GM12878 (cell line): ENCODE measurements around the gene RBMS3. TPM values are rescaled to one million over a fixed set of nuclear protein-coding genes. Genes with fewer than 3 reads are reported as not detected.

ENCODE experiments used
- ATAC-seq: fragments of 200-7000 bp; cut with Tn5 transposase; 3 replicates; pipeline ENCODE4 v1.9.1; 2020; ENCODE audit warnings: mild to moderate bottlenecking, moderate library complexity
- BruUV-seq: library from RNA; stranded (reverse); fragments of 400-500 nt; replicated peaks from 2 replicates; lab custom pipeline; 2021; lab: Mats Ljungman, UMichigan
- CTCF ChIA-PET: fragments of 300-600 bp; sonication (Branson Sonifier 250); formaldehyde crosslinking; extraction: SDS; loops from one replicate; lab custom pipeline; 2021; ENCODE audit warnings: inconsistent platforms; lab: Yijun Ruan, JAX
- POLR2A ChIA-PET: fragments of 350-600 bp; formaldehyde crosslinking; extraction: SDS; loops from one replicate; lab custom pipeline; 2021; ENCODE audit warnings: inconsistent platforms; lab: Charles Lee
- RAD21 ChIA-PET: fragments of 300-600 bp; sonication (Branson Sonifier 250); formaldehyde crosslinking; loops from one replicate; lab custom pipeline; 2023; ENCODE audit warnings: antibody characterized with exemption; ENCODE audit not compliant: unreplicated experiment; lab: Charles Lee
- SMC1A ChIA-PET: fragments of 300-600 bp; sonication (Branson Sonifier 250); formaldehyde crosslinking; loops from one replicate; lab custom pipeline; 2023; ENCODE audit not compliant: unreplicated experiment, uncharacterized antibody; lab: Charles Lee
- DNase-seq: peaks from one replicate; pipeline ENCODE4 v3.0.0-alpha.2; 2011; ENCODE audit warnings: low read depth, low spot score
- FAIRE-seq: peaks from 3 replicates; lab custom pipeline; 2011; peaks lifted over from hg19 to GRCh38; lab: Jason Lieb, UNC
- H2AFZ ChIP-seq: 2 replicates; pipeline ENCODE4 v1.6.0; 2011; ENCODE audit warnings: low read depth, low read length, control low read depth; ENCODE audit not compliant: control insufficient read depth
- H3K27ac ChIP-seq: 2 replicates; pipeline ENCODE4 v1.5.1; 2011; ENCODE audit warnings: control low read depth; ENCODE audit not compliant: control insufficient read depth, insufficient read depth
- H3K27me3 ChIP-seq, 2 experiments: replicated peaks in 1 of 2; 2 replicates each; pipeline versions ENCODE4 v1.6.0 to v1.6.1; 2011; ENCODE audit warnings: low read length in 1 of 2; ENCODE audit not compliant: control insufficient read depth in 2 of 2, insufficient read depth in 2 of 2
- H3K36me3 ChIP-seq, 2 experiments: 2 replicates each; pipeline ENCODE4 v1.5.1; 2011; ENCODE audit warnings: low read length in 1 of 2; ENCODE audit not compliant: control insufficient read depth in 2 of 2, insufficient read depth in 2 of 2
- H3K4me1 ChIP-seq: 2 replicates; pipeline ENCODE4 v1.6.1; 2011; ENCODE audit warnings: mild to moderate bottlenecking, low read length, moderate library complexity, mixed read lengths; ENCODE audit not compliant: control insufficient read depth, insufficient read depth
- H3K4me2 ChIP-seq: 2 replicates; pipeline ENCODE4 v1.6.0; 2011; ENCODE audit warnings: control low read depth; ENCODE audit not compliant: control insufficient read depth, insufficient read depth
- H3K4me3 ChIP-seq: fragments of 200-600 bp; sonication (generic); 2 replicates; pipeline ENCODE4 v1.5.1; 2016
- H3K79me2 ChIP-seq: 2 replicates; pipeline ENCODE4 v1.6.0; 2011; ENCODE audit warnings: low read length; ENCODE audit not compliant: control insufficient read depth, insufficient read depth
- H3K9ac ChIP-seq: 2 replicates; pipeline ENCODE4 v1.8.0; 2011; ENCODE audit warnings: low read length, control low read depth, mixed read lengths; ENCODE audit not compliant: control insufficient read depth, insufficient read depth
- H3K9me3 ChIP-seq: replicated peaks from 3 replicates; pipeline ENCODE4 v1.5.1; 2011; ENCODE audit warnings: mild to moderate bottlenecking, low read length; ENCODE audit not compliant: control insufficient read depth, insufficient read depth
- H4K20me1 ChIP-seq: 2 replicates; pipeline ENCODE4 v1.6.0; 2011; ENCODE audit not compliant: control insufficient read depth, insufficient read depth
- BMI1 ChIP-seq: fragments of 450-650 bp; IDR thresholded peaks from 2 replicates; pipeline ENCODE4 v1.6.1; 2016; ENCODE audit warnings: mild to moderate bottlenecking, moderate library complexity, borderline replicate concordance
- CHD4 ChIP-seq: fragments of 200-600 bp; sonication (generic); IDR thresholded peaks from 2 replicates; pipeline ENCODE4 v1.6.1; 2016; ENCODE audit warnings: mild to moderate bottlenecking
- GABPA ChIP-seq: IDR thresholded peaks from 2 replicates; pipeline ENCODE4 v1.6.1; 2014; ENCODE audit warnings: antibody characterized with exemption, low read depth, mild to moderate bottlenecking, inconsistent platforms
- JUND ChIP-seq: IDR thresholded peaks from 2 replicates; pipeline ENCODE4 v1.6.1; 2012; ENCODE audit warnings: low read depth, mild to moderate bottlenecking, low read length, improper control_type of control experiment, moderate library complexity
- PAX5 ChIP-seq: IDR thresholded peaks from 2 replicates; pipeline ENCODE4 v1.6.1; 2011; ENCODE audit warnings: low read depth, low read length, borderline replicate concordance
- PML ChIP-seq: IDR thresholded peaks from 2 replicates; pipeline ENCODE4 v1.6.1; 2012; ENCODE audit warnings: low read length, inconsistent platforms
- RAD51 ChIP-seq: fragments of 450-650 bp; IDR thresholded peaks from 2 replicates; pipeline ENCODE4 v1.6.1; 2016; ENCODE audit warnings: moderate library complexity, mild to moderate bottlenecking, inconsistent platforms
- STAT3 ChIP-seq: IDR thresholded peaks from 2 replicates; pipeline ENCODE4 v1.6.1; 2011; ENCODE audit warnings: low read depth, low read length, improper control_type of control experiment
- TARDBP ChIP-seq: IDR thresholded peaks from 2 replicates; pipeline ENCODE4 v1.6.1; 2016; ENCODE audit warnings: borderline replicate concordance
- USF1 ChIP-seq: IDR thresholded peaks from 2 replicates; pipeline ENCODE4 v1.6.1; 2011; ENCODE audit warnings: borderline replicate concordance, low read depth, mild to moderate bottlenecking, moderate library complexity, mixed read lengths, low read length; ENCODE audit not compliant: insufficient read depth; ENCODE audit errors: extremely low read length
- YY1 ChIP-seq: IDR thresholded peaks from 2 replicates; pipeline ENCODE4 v1.6.1; 2011; ENCODE audit warnings: low read depth, mild to moderate bottlenecking, low read length
- ZNF24 ChIP-seq: fragments of 450-650 bp; IDR thresholded peaks from 2 replicates; pipeline ENCODE4 v1.6.1; 2017; ENCODE audit warnings: antibody characterized with exemption, mild to moderate bottlenecking
- WGBS: methylation state at CpG from one replicate; pipeline ENCODE4 v1.1.6; 2016; ENCODE audit warnings: low lambda C conversion rate; ENCODE audit not compliant: insufficient replicate concordance, insufficient coverage; ENCODE audit errors: missing lambda C conversion rate; 5-methylcytosine and 5-hydroxymethylcytosine counted together
- in situ Hi-C: fragments of 300-500 bp; cut with MboI; formaldehyde crosslinking; loops from 9 replicates; pipeline ENCODE4 v1.14.3; 2018; ENCODE audit warnings: mixed read lengths
- intact Hi-C: fragments of 100-400 bp; cut with micrococcal nuclease; formaldehyde crosslinking; loops from one replicate; pipeline ENCODE4 v1.14.2; 2022; ENCODE audit not compliant: unreplicated experiment
- polyA plus RNA-seq, 11 experiments: library from polyadenylated mRNA; depleted of rRNA in 4 of 11; unstranded in 6 of 11; stranded (reverse) in 5 of 11; fragments of >200 nt; fragmentation: Nextera tagmentation in 4 of 11; fragmentation: Illumina TruSeq in 1 of 11; extraction: Ambion mirVana in 4 of 11; extraction: Trizol in 1 of 11; gene quantifications; 1 replicate in 1 of 11; 2 replicates in 10 of 11; pipeline versions ENCODE4 v1.2.1 to v1.2.3, GENCODE V29; 2011 to 2016; ENCODE audit warnings: inconsistent platforms in 2 of 11, missing spikeins in 2 of 11, low read depth in 1 of 11
- total RNA-seq, 4 experiments: library from RNA; depleted of rRNA in 3 of 4; stranded (reverse); fragments of >200 nt in 3 of 4; fragmentation: Illumina TruSeq in 1 of 4; extraction: Trizol in 1 of 4; gene quantifications; 2 replicates each; pipeline versions ENCODE4 v1.2.1 to v1.2.3, GENCODE V29; 2013 to 2021

The RBMS3 gene
- total and polyA plus RNA-seq, 10 of the 15 experiments (the other 5 are each of a cell fraction or from before 2014, with no cell fraction given), result 0.79 to 4.7 (median 3.1) TPM

DNA sequence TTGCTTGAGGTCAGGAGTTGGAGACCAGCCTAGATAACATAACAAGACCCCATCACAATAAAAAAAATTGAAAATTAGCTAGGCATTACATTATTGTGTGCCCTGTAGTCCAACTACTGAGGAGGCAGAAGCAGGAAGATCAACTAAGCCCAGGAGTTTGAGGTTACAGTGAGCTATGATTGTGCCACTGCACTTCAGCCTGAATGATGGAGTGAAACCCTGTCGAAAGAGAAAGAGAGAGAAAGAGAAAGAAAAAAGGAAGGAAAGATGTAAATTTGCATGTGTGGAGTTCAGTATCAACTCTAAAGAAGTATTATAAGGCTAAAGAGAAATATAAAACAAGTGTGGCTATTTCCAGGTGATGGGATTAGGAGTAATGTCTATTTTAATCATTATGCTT is 661.4 kb downstream of the RBMS3 start:
- no peaks in the 10 kb centered on the region for H3K79me2 ChIP-seq
- no peaks in the 10 kb centered on the region for H3K9me3 ChIP-seq
- in situ Hi-C loops, result no loop called here
- DNase-seq, result no peak
- H3K27ac ChIP-seq, result no peak overlapping the region
- CTCF ChIA-PET, result interaction anchor here (0.7 kb wide), 1 partner anchor 19 kb away, joined by 3 read pairs; no protein-coding TSS in a partner anchor
- no peaks in the 10 kb centered on the region for H3K36me3 ChIP-seq
- H3K9ac ChIP-seq, result no peak overlapping the region
- SMC1A ChIA-PET, result no interaction called here
- POLR2A ChIA-PET, result no interaction called here
- H3K4me1 ChIP-seq, result no peaks in the 10 kb centered on the region
- TF ChIP-seq TARDBP, result no peak
- TF ChIP-seq GABPA, result no peak
- no peak for TF ChIP-seq RAD51
- TF ChIP-seq USF1, result no peak
- TF ChIP-seq YY1, result no peak
- no peak for TF ChIP-seq BMI1
- no peak for TF ChIP-seq PAX5
- TF ChIP-seq PML, result no peak
- no peak for TF ChIP-seq CHD4
- no peaks in the 10 kb centered on the region for H4K20me1 ChIP-seq
- no peak for FAIRE-seq
- RAD21 ChIA-PET, result no interaction called here
- H3K4me3 ChIP-seq, result no peak overlapping the region
- BruUV-seq, result no TSS peak
- no peak overlapping the region for H2AFZ ChIP-seq
- H3K27me3 ChIP-seq, result no peaks in the 10 kb centered on the region
- WGBS, result 13% methylated on average over 1 of the region's 1 CpG
- no peak for ATAC-seq
- intact Hi-C loops, result no loop called here
- H3K4me2 ChIP-seq, result no peak overlapping the region

DNA sequence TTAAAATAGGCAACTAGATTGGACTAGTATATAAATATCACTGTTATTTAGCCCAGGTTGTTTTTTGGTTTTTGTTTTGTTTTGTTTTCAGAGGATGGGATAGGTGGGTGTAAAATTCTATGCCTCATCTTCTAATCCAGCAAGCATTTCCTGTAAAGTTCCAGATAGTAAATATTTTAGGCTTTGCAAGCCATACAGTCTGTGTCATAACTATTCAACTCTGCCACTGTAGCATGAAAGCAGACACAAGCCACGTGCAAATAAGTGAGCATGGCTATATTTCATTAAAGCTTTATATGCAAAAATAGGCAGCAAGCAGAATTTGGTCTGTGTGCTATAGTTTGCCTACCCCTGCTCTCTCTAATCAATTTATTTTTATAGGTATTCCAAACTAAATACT is 668.3 kb downstream of the RBMS3 start:
- ATAC-seq (no peak), FAIRE-seq (no peak), DNase-seq (no peak)
- SMC1A ChIA-PET, result no interaction called here
- in situ Hi-C loops, result no loop called here
- Histone ChIP-seq H3K79me2 (no peaks in the 10 kb centered on the region), H4K20me1 (no peaks in the 10 kb centered on the region), H3K4me1 (no peaks in the 10 kb centered on the region), H3K9me3 (no peaks in the 10 kb centered on the region), H3K9ac (no peak overlapping the region), H2AFZ (no peak overlapping the region), H3K4me3 (no peak overlapping the region), H3K27ac (no peak overlapping the region), H3K36me3 (no peaks in the 10 kb centered on the region), H3K27me3 (no peaks in the 10 kb centered on the region), H3K4me2 (no peak overlapping the region)
- POLR2A ChIA-PET, result no interaction called here
- BruUV-seq, result no TSS peak
- TF ChIP-seq STAT3, result no peak
- TF ChIP-seq YY1, result no peak
- TF ChIP-seq JUND, result no peak
- no peak for TF ChIP-seq ZNF24
- intact Hi-C loops, result no loop called here
- WGBS, result 6% methylated on average over 1 of the region's 1 CpG
- CTCF ChIA-PET, result no interaction called here
- RAD21 ChIA-PET, result no interaction called here
